ENCODE data around the gene GPR31.

The GPR31 gene

DNA sequence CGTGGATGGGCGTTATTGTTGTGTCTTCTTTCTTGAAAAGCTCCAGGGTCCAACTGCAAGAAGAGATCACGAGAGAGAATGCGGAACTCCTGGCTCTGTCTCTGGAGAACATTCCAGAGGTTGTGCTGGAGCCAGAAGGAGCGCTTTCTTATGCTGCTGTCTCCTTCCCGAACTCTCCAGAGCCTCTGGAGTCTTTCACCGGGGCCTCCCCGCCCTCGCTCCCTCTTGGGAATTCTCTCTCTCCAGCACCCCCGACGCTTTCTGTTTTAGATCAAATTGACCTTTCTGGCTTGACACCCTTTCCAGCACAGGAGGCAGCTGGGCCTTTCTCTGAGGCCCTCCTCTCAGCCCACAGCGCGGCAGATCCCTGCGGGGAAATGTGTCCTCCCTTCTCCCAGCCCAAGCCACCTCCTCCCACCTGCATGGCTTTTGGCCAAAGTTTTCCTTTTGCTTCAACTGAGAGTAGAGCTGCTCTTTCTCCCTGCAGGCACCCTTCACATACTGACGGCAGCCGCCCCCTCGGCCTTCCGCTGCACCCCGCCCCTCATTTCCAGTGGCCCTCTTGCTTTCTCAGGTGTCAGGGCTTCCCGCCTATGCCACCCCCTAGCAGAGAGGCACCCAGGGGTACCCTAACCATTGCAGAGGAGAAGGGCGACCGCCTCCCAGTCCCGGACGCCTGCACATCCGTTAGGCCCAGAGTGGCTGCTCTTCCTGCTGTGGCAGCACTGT lies 41.5 kb downstream of the GPR31 start:
- TF ChIP-seq, protein P1, sequence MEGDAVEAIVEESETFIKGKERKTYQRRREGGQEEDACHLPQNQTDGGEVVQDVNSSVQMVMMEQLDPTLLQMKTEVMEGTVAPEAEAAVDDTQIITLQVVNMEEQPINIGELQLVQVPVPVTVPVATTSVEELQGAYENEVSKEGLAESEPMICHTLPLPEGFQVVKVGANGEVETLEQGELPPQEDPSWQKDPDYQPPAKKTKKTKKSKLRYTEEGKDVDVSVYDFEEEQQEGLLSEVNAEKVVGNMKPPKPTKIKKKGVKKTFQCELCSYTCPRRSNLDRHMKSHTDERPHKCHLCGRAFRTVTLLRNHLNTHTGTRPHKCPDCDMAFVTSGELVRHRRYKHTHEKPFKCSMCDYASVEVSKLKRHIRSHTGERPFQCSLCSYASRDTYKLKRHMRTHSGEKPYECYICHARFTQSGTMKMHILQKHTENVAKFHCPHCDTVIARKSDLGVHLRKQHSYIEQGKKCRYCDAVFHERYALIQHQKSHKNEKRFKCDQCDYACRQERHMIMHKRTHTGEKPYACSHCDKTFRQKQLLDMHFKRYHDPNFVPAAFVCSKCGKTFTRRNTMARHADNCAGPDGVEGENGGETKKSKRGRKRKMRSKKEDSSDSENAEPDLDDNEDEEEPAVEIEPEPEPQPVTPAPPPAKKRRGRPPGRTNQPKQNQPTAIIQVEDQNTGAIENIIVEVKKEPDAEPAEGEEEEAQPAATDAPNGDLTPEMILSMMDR (IDR thresholded peaks at IDR 0.05): no peak
- no peak for DNase-seq (ENCODE audit: low spot score)
- Histone ChIP-seq H3K27ac (no peak overlapping the region), H3K4me3 (peak overlapping the region; percentile 36)

DNA sequence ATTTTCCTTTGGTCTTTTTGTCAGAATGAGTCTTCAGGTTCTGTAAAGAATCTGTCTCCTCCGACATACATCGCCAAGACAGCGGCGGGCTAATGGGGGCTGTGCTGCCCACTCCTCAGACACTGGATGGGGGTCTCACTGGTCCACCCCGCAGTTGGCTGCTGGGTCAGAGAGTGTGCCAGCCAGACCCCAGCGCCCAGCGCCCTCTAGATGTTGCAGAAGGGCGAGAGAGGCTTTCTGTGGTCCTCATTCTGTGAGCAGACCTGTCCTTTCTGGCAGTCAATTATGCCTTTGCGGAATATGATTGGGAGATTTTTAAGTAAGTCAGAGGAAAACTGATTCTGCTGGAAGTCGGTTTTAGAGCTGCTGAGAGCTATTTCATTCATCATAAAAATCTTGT lies 42.7 kb downstream of the GPR31 start:
- DNase-seq (ENCODE audit: low spot score): no peak
- H3K27ac ChIP-seq: no peak overlapping the region
- TF ChIP-seq, protein P1 (IDR thresholded peaks at IDR 0.05): no peak
- H3K4me3 ChIP-seq: no peak overlapping the region

DNA sequence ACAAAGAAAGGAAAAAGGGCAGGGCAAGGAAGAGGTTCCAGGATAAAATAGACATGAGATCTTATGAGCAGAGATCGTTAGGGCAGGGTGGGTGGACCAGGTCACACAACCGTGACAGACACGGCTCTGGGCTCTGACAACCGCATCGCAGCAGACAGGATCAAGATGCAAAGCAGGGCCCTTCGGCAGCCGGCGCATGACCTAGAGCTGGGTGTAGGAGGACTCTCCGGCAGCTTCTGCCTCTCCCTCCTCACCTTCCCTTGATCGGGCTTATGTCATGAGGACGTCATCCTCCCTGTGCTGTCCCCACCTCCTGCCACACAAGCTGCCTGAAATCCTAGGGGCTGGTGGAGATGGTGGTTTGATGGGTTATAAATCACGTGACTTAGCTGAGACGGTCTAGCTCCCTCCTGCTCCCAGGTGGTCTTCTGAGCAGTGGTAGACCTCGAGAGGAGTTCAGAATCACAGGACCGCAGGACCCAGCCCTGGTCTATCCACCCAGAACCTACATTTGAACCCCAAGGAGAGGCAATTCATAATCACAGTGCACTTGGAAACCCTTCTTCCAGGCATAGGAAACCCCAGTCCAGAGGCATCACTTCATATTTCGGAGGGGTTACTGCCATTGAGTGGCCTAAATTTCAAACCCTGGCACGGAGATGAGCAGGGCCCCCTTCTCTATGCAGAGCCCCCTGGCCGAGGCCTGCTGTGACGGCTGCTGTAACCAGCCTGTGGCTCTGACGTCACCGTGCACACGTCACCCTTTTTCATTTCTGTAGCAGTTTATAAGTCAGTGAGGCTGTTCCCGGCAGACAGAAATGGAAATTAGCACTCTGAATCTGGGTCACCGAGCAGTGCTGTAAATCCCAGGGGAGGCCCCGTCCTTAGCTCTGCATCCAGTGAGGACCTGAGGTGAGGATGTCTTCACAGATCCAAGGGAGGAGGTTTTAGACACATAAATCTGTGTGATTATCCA lies 43.6 kb downstream of the GPR31 start:
- H3K4me3 ChIP-seq: no peak overlapping the region
- no peak overlapping the region for H3K27ac ChIP-seq
- TF ChIP-seq, protein P1 (IDR thresholded peaks at IDR 0.05): no peak
- no peak for DNase-seq (ENCODE audit: low spot score)

DNA sequence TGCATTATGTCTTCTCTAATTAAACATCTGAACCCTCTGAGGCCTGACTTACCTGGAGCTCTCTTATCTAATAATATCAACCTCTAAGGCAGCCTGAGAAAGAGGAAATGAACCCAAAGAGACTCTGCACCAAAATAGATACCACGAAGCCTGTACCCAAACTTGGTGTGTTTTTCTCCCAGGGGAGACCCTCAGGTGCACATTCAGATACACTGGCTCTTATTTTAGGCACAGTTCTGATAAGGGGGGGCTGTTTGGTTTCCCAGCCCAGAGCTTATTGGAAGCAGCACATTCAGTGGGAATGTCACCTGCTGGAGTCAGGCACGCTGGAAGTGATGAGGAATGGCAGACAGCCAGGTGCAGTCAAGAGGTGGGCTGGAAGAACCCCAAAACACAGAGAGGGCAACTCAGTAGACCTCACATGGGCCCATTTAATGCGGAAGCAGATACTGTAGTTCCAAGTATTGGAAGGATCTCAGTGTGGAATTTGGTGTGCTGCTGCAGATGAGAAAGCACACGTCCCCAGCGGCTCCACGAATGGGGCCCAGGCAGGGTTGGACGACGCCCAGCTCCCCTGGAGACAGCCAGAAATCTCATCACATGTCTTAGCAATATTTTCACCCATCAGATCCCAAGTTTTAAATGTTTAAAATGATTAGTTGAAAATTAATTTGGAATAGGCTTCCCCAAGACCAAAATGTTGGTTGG lies 44.6 kb downstream of the GPR31 start:
- TF ChIP-seq, protein P1 (IDR thresholded peaks at IDR 0.05): no peak
- H3K27ac ChIP-seq: no peak overlapping the region
- DNase-seq (ENCODE audit: low spot score): no peak
- H3K4me3 ChIP-seq: no peak overlapping the region

DNA sequence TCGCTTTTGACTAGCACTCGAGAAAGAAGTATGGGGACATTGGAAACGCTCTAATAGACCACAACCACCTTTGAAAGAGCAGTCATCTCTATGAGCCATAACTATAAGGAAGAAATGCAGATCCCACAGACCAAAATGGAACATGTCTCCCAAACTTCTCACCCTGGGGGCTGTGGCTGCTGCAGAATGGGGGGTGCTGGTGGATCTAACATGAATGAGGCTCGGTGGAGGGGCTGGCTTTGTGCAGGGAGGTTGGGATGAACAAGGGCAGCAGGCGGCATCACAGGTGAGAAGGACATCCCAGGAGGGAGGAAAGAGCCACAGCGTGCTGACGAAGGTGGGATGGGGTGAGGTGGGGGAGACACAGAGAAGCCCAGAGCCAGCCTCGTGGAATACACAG lies 45.4 kb downstream of the GPR31 start:
- TF ChIP-seq, protein P1 (IDR thresholded peaks at IDR 0.05): no peak
- H3K4me3 ChIP-seq: no peak overlapping the region
- no peak for DNase-seq (ENCODE audit: low spot score)
- no peak overlapping the region for H3K27ac ChIP-seq

DNA sequence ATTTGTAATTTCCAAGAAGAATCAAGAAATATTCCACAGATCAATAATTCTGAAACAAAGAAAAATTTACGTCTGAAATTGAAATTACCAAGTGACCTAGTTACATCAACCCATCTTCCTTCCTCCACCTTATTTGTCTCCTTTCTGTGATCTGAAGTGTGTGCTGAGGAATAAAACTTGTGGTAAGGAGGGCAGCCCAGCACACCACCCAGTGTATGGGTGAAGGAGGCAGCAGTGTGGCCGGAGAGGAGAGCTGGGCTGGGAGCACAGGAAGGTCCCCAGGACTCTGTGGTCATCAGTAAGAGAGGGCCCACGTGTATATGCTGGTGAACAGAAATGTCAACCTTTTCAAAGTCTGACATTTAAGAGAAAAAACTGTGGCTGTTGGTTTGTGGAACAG lies 46.2 kb downstream of the GPR31 start:
- TF ChIP-seq, protein P1 (IDR thresholded peaks at IDR 0.05): no peak
- H3K27ac ChIP-seq: no peak overlapping the region
- DNase-seq (ENCODE audit: low spot score): no peak
- H3K4me3 ChIP-seq: no peak overlapping the region

All from coronary artery (tissue), 2 donors.